Activated CD4-positive, alpha-beta T cell treated with anti-CD3 and anti-CD28 coated beads, Interleukin-2, amount 50 U/mL, for 48 hours (primary cell): ENCODE data around the gene SLC7A10.

Source experiments
- DNase-seq, 2 experiments: peaks; one replicate each; pipeline ENCODE4 v3.0.0-alpha.2; 2020

The SLC7A10 gene

GRCh38 chr19:33254245-33254824, 28.7 kb upstream of the SLC7A10 start:
- no peak for DNase-seq

- no peak for DNase-seq
Observed at GRCh38 chr19:33252971-33253370, 27.3 kb upstream of the SLC7A10 start.

GRCh38 chr19:33252418-33252962, 26.8 kb upstream of the SLC7A10 start:
- DNase-seq: no peak

- no peak for DNase-seq
Observed at GRCh38 chr19:33251526-33252090, 26.0 kb upstream of the SLC7A10 start.

GRCh38 chr19:33251076-33251475, 25.4 kb upstream of the SLC7A10 start:
- DNase-seq: no peak

GRCh38 chr19:33250500-33250899, 24.9 kb upstream of the SLC7A10 start:
- DNase-seq: no peak

- no peak for DNase-seq
Observed at GRCh38 chr19:33249740-33250366, 24.2 kb upstream of the SLC7A10 start.

GRCh38 chr19:33248954-33249613, 23.4 kb upstream of the SLC7A10 start:
- no peak for DNase-seq

- DNase-seq: no peak
Observed at GRCh38 chr19:33248553-33248953, 22.9 kb upstream of the SLC7A10 start.

GRCh38 chr19:33248104-33248503, 22.5 kb upstream of the SLC7A10 start:
- DNase-seq: no peak

GRCh38 chr19:33247441-33247819, 21.8 kb upstream of the SLC7A10 start:
- DNase-seq: no peak

GRCh38 chr19:33246709-33247440, 21.2 kb upstream of the SLC7A10 start:
- DNase-seq: no peak

GRCh38 chr19:33245948-33246708, 20.5 kb upstream of the SLC7A10 start:
- DNase-seq: peak in 1 of 2 experiments; percentile 30

GRCh38 chr19:33242911-33243310, 17.3 kb upstream of the SLC7A10 start:
- DNase-seq: no peak

GRCh38 chr19:33242131-33242530, 16.5 kb upstream of the SLC7A10 start:
- DNase-seq: no peak

- peak; percentile 21 to 45 for DNase-seq
Observed at GRCh38 chr19:33241530-33242101, 16.0 kb upstream of the SLC7A10 start.

GRCh38 chr19:33241091-33241529, 15.5 kb upstream of the SLC7A10 start:
- DNase-seq: no peak

- no peak for DNase-seq
Observed at GRCh38 chr19:33240181-33240771, 14.6 kb upstream of the SLC7A10 start.

- no peak for DNase-seq
Observed at GRCh38 chr19:33239223-33239975, 13.7 kb upstream of the SLC7A10 start.

GRCh38 chr19:33238481-33239149, 13.0 kb upstream of the SLC7A10 start:
- no peak for DNase-seq
